ENCODE data around the gene GRID2. TPM values are rescaled to one million over a fixed set of nuclear protein-coding genes. Genes with fewer than 3 reads are reported as not detected.

GRID2 gene
- polyA plus RNA-seq, 1 of the 3 experiments (the other 2 are of a cell fraction): not detected

- CTCF ChIA-PET: no interaction called here
- Histone ChIP-seq H3K4me1 (ENCODE audit: control insufficient read depth in 1 of 2, insufficient read depth in 2 of 2, low read depth in 1 of 2, low read length in 1 of 2) (no peaks in the 10 kb centered on the region), H3K9ac (no peak overlapping the region), H4K20me1 (ENCODE audit: insufficient read depth) (no peaks in the 10 kb centered on the region), H3K27me3 (ENCODE audit: insufficient read depth) (no peaks in the 10 kb centered on the region), H2AFZ (ENCODE audit: low read depth) (no peak overlapping the region), H3K4me2 (no peak overlapping the region), H3K9me2 (no peaks in the 10 kb centered on the region), H3F3A (replicated peaks; ENCODE audit: insufficient read depth) (no peaks in the 10 kb centered on the region), H3K36me3 (replicated peaks in 1 of 2; ENCODE audit: control insufficient read depth in 1 of 2, insufficient read depth in 2 of 2, low read length in 1 of 2) (no peaks in the 10 kb centered on the region), H3K27ac (ENCODE audit: low read depth in 2 of 2, low read length in 1 of 2) (no peak overlapping the region), H3K79me2 (ENCODE audit: insufficient read depth) (no peaks in the 10 kb centered on the region), H3K4me3 (ENCODE audit: low read depth in 2 of 2, low read length in 1 of 2) (no peak overlapping the region), H3K9me3 (no peaks in the 10 kb centered on the region)
- no peak for TF ChIP-seq USF2 (IDR thresholded peaks at IDR 0.05; ENCODE audit: borderline replicate concordance, low read depth, low read length)
- TF ChIP-seq POLR2AphosphoS5 (IDR thresholded peaks at IDR 0.05; ENCODE audit: low read depth, low read length): no peak
- TF ChIP-seq ZBTB33 (IDR thresholded peaks at IDR 0.05; ENCODE audit: borderline replicate concordance, low read depth): no peak
- no peak for TF ChIP-seq RCOR1 (IDR thresholded peaks at IDR 0.05; ENCODE audit: low read length)
- no peak for TF ChIP-seq CHD2 (IDR thresholded peaks at IDR 0.05; ENCODE audit: low read length, partially characterized antibody)
- TF ChIP-seq NRF1 (IDR thresholded peaks at IDR 0.05; ENCODE audit: low read depth, low read length): no peak
- no peak for TF ChIP-seq PBX3 (IDR thresholded peaks at IDR 0.05)
- TF ChIP-seq FOXM1 (IDR thresholded peaks at IDR 0.05; ENCODE audit: low read depth): no peak
- no peak for TF ChIP-seq USF1 (IDR thresholded peaks at IDR 0.05; ENCODE audit: borderline replicate concordance, low read depth)
- no peak for TF ChIP-seq GATA2 (CRISPR knock-in tag; IDR thresholded peaks at IDR 0.05)
- TF ChIP-seq RAD21 (IDR thresholded peaks at IDR 0.05; ENCODE audit: low read length): no peak
- no peak for TF ChIP-seq EP300 (IDR thresholded peaks at IDR 0.05; ENCODE audit: borderline replicate concordance in 1 of 2, low read depth in 1 of 2, low read length in 1 of 2)
- TF ChIP-seq SIN3A (IDR thresholded peaks at IDR 0.05; ENCODE audit: borderline replicate concordance, low read depth, low read length): no peak
- TF ChIP-seq IRF3 (IDR thresholded peaks at IDR 0.05; ENCODE audit: low read depth, low read length): no peak
- DNase-seq: no peak
- 41% methylated on average over 4 of the region's 4 CpGs for WGBS (ENCODE audit: low lambda C conversion rate)
- POLR2A ChIA-PET: no interaction called here
Observed at GRCh38 chr4:93617606-93618005, 1313.8 kb downstream of the GRID2 start.

All from SK-N-SH (cell line).